Tibial nerve (tissue), 4 donors: ENCODE measurements around the gene ZBTB20. TPM values are rescaled to one million over a fixed set of nuclear protein-coding genes. Genes with fewer than 3 reads are reported as not detected.

ENCODE experiments used
- DNase-seq, 2 donors: peaks; one replicate each; pipeline ENCODE4 v3.0.0-alpha.2; 2019; ENCODE audit warnings: low spot score in 2 of 2
- H3K27ac ChIP-seq, 4 donors: fragments of 200-600 bp; sonication (generic) in 3 of 4; one replicate each; pipeline ENCODE4 v1.5.1; 2017 to 2019; ENCODE audit warnings: mild to moderate bottlenecking in 1 of 4
- H3K27me3 ChIP-seq, 2 donors: fragments of 200-600 bp; sonication (generic) in 1 of 2; one replicate each; pipeline versions ENCODE4 v1.5.1 to v1.6.0; 2017 to 2019
- H3K36me3 ChIP-seq, 3 donors: fragments of 200-600 bp; sonication (generic); one replicate each; pipeline ENCODE4 v1.5.1; 2018 to 2019
- H3K4me1 ChIP-seq, 4 donors: fragments of 200-600 bp; sonication (generic) in 3 of 4; one replicate each; pipeline ENCODE4 v1.5.1; 2017 to 2019
- H3K4me3 ChIP-seq, 4 donors: fragments of 200-600 bp; sonication (generic) in 3 of 4; one replicate each; pipeline ENCODE4 v1.5.1; 2017 to 2019; ENCODE audit warnings: mild to moderate bottlenecking in 1 of 4, moderate library complexity in 1 of 4
- H3K9me3 ChIP-seq, 4 donors: fragments of 200-600 bp; sonication (generic) in 3 of 4; one replicate each; pipeline ENCODE4 v1.5.1; 2017 to 2019
- CTCF ChIP-seq, 5 experiments: fragments of 200-600 bp in 3 of 5; fragments of 450-650 bp in 2 of 5; sonication (generic) in 3 of 5; IDR thresholded peaks; one replicate each; pipeline ENCODE4 v1.5.1; 2016 to 2019; ENCODE audit warnings: antibody characterized with exemption in 5 of 5, mild to moderate bottlenecking in 3 of 5, moderate library complexity in 2 of 5
- EP300 ChIP-seq, 2 donors: sonication (generic); formaldehyde crosslinking; IDR thresholded peaks; one replicate each; pipeline ENCODE4 v1.6.1; 2017; ENCODE audit warnings: antibody characterized with exemption in 2 of 2, mild to moderate bottlenecking in 1 of 2
- POLR2A ChIP-seq, 2 donors: fragments of 450-650 bp; IDR thresholded peaks; one replicate each; pipeline ENCODE4 v1.6.1; 2017; ENCODE audit warnings: antibody characterized with exemption in 2 of 2, mild to moderate bottlenecking in 2 of 2, moderate library complexity in 2 of 2
- WGBS, 2 donors: methylation state at CpG; one replicate each; pipeline ENCODE4 v1.1.5; 2018; 5-methylcytosine and 5-hydroxymethylcytosine counted together
- total RNA-seq, 4 donors: library from RNA; depleted of rRNA; stranded (reverse); fragments of >200 nt; gene quantifications; one replicate each; pipeline ENCODE4 v1.1.0, GENCODE V29; 2016

Gene ZBTB20
- 100 to 1,000 TPM in 2 of 4 donors, 10 to 100 TPM in 2; 63.3 to 127 (median 102) TPM for total RNA-seq

- DNase-seq, result peak; percentile 16 to 32
- Histone ChIP-seq H3K4me3 (peak within 1 kb of the TSS; percentile 82 to 96 (median 95)), H3K27ac (peak within 1 kb of the TSS; percentile 98 to 100 (median 99)), H3K27me3 (no peaks in the 10 kb centered on the region), H3K4me1 (peaks cover 0 to 32% (median 11%) of the 10 kb centered on the region in 4 donors), H3K36me3 (no peaks in the 10 kb centered on the region), H3K9me3 (no peaks in the 10 kb centered on the region)
- peak in 1 of 2 donors; percentile 72 for TF ChIP-seq EP300 (IDR thresholded peaks at IDR 0.05)
- TF ChIP-seq POLR2A (IDR thresholded peaks at IDR 0.05), result peak; percentile 42 to 45
- TF ChIP-seq CTCF (IDR thresholded peaks at IDR 0.05), result no peak
- 1% methylated on average over 30 to 47 of the region's 72 CpGs for WGBS, 2 donors
These were observed at the start of gene ZBTB20 for GRCh38 chr3:115146418-115147328. Gene ZBTB20, minus strand, starts transcription at chr3:115147288.

GRCh38 chr3:115194476-115194875 lies 47.4 kb upstream of the ZBTB20 start:
- no peak for TF ChIP-seq CTCF (IDR thresholded peaks at IDR 0.05)
- no peak for TF ChIP-seq EP300 (IDR thresholded peaks at IDR 0.05)
- TF ChIP-seq POLR2A (IDR thresholded peaks at IDR 0.05), result no peak

GRCh38 chr3:115190747-115191146 lies 43.7 kb upstream of the ZBTB20 start:
- Histone ChIP-seq H3K36me3 (no peaks in the 10 kb centered on the region), H3K27me3 (no peaks in the 10 kb centered on the region), H3K9me3 (peaks cover 0 to 20% (median 5%) of the 10 kb centered on the region in 4 donors), H3K4me1 (no peaks in the 10 kb centered on the region), H3K4me3 (no peak overlapping the region), H3K27ac (no peak overlapping the region)
- TF ChIP-seq EP300 (IDR thresholded peaks at IDR 0.05) (no peak), CTCF (IDR thresholded peaks at IDR 0.05) (no peak), POLR2A (IDR thresholded peaks at IDR 0.05) (no peak)
- DNase-seq, result no peak

More at GRCh38 chr3:115194476-115194875, 47.4 kb upstream of the ZBTB20 start:
- Histone ChIP-seq H3K4me3 (no peak overlapping the region), H3K9me3 (peaks cover 0 to 20% (median 5%) of the 10 kb centered on the region in 4 donors), H3K27me3 (no peaks in the 10 kb centered on the region), H3K27ac (no peak overlapping the region), H3K36me3 (no peaks in the 10 kb centered on the region), H3K4me1 (no peaks in the 10 kb centered on the region)
- no peak for DNase-seq
- 66 to 71% methylated on average over 4 of the region's 4 CpGs for WGBS, 2 donors

- 84 to 87% methylated on average over 4 of the region's 4 CpGs for WGBS, 2 donors
- TF ChIP-seq CTCF (IDR thresholded peaks at IDR 0.05), result no peak
- TF ChIP-seq POLR2A (IDR thresholded peaks at IDR 0.05), result no peak
- TF ChIP-seq EP300 (IDR thresholded peaks at IDR 0.05), result no peak
- DNase-seq, result no peak
- H3K27me3 ChIP-seq, result no peaks in the 10 kb centered on the region
- no peak overlapping the region for H3K27ac ChIP-seq
- no peaks in the 10 kb centered on the region for H3K4me1 ChIP-seq
- peaks cover 0 to 20% (median 5%) of the 10 kb centered on the region in 4 donors for H3K9me3 ChIP-seq
- H3K4me3 ChIP-seq, result no peak overlapping the region
- H3K36me3 ChIP-seq, result no peaks in the 10 kb centered on the region
These were observed 40.2 kb upstream of the ZBTB20 start for GRCh38 chr3:115187149-115187757.
